AG04449 (cell line): Measurements from ENCODE around the gene NRXN2.

Experiments
- CTCF ChIA-PET: fragments of 350-600 bp; formaldehyde crosslinking; extraction: SDS; loops from one replicate; lab custom pipeline; 2021; ENCODE audit warnings: antibody characterized with exemption; lab: Yijun Ruan, JAX
- POLR2A ChIA-PET: fragments of 400-600, 350-600 bp; formaldehyde crosslinking; extraction: SDS; loops from one replicate; lab custom pipeline; 2020; ENCODE audit warnings: antibody characterized with exemption, inconsistent platforms; lab: Yijun Ruan, JAX
- DNase-seq: peaks from one replicate; pipeline ENCODE4 v3.0.0-alpha.2; 2010; ENCODE audit warnings: low read depth, low spot score
- H3K4me3 ChIP-seq: 2 replicates; pipeline ENCODE4 v1.5.1; 2011; ENCODE audit warnings: low read depth, mild to moderate bottlenecking, control low read depth, low read length
- CTCF ChIP-seq: IDR thresholded peaks from one replicate; pipeline ENCODE4 v1.5.1; 2011; ENCODE audit warnings: mild to moderate bottlenecking, moderate library complexity, low read length, control low read depth, inconsistent platforms; ENCODE audit not compliant: insufficient read depth; ENCODE audit errors: missing control alignments

NRXN2 gene

GRCh38 chr11:64658265-64658664, 64.7 kb downstream of the NRXN2 start:
- no peak for DNase-seq
- POLR2A ChIA-PET = no interaction called here

GRCh38 chr11:64656862-64657261, 66.1 kb downstream of the NRXN2 start:
- no peak for DNase-seq
- POLR2A ChIA-PET = no interaction called here
- CTCF ChIA-PET = interaction anchor here (1.4 kb wide), 1 partner anchor 32 kb away, joined by 6 read pairs; no protein-coding TSS in a partner anchor
- H3K4me3 ChIP-seq = no peak overlapping the region
- no peak for TF ChIP-seq CTCF

More at GRCh38 chr11:64658265-64658664, 64.7 kb downstream of the NRXN2 start:
- TF ChIP-seq CTCF = no peak
- CTCF ChIA-PET = interaction anchor here (1.1 to 5.9 kb wide), 3 partner anchors 8 to 31 kb away, joined by 3 to 93 read pairs (median 32); no protein-coding TSS in a partner anchor
- no peak overlapping the region for H3K4me3 ChIP-seq

GRCh38 chr11:64655941-64656601, 66.9 kb downstream of the NRXN2 start:
- POLR2A ChIA-PET = no interaction called here
- no peak for DNase-seq
- TF ChIP-seq CTCF = no peak
- CTCF ChIA-PET = interaction anchor here (1.4 to 9.1 kb wide), 4 partner anchors 13 to 207 kb away, joined by 3 to 111 read pairs (median 31); no protein-coding TSS in a partner anchor
- H3K4me3 ChIP-seq = no peak overlapping the region

- ChIA-PET CTCF (interaction anchor here (1.5 to 9.1 kb wide), 4 partner anchors 10 to 206 kb away, joined by 3 to 111 read pairs (median 34); no protein-coding TSS in a partner anchor), POLR2A (no interaction called here)
- TF ChIP-seq CTCF = no peak
- no peak overlapping the region for H3K4me3 ChIP-seq
- DNase-seq = no peak
These were observed 67.9 kb downstream of the NRXN2 start for GRCh38 chr11:64654958-64655541.

- TF ChIP-seq CTCF = no peak
- ChIA-PET CTCF (interaction anchor here (1.3 to 9.1 kb wide), 5 partner anchors 9 to 205 kb away, joined by 3 to 111 read pairs (median 12); no protein-coding TSS in a partner anchor), POLR2A (no interaction called here)
- DNase-seq = no peak
- no peak overlapping the region for H3K4me3 ChIP-seq
These were observed 68.6 kb downstream of the NRXN2 start for GRCh38 chr11:64654439-64654838.

- no peak for TF ChIP-seq CTCF
- no peak overlapping the region for H3K4me3 ChIP-seq
These were observed 69.5 kb downstream of the NRXN2 start for GRCh38 chr11:64653388-64653973.

More at GRCh38 chr11:64653388-64653973, 69.5 kb downstream of the NRXN2 start:
- no peak for DNase-seq
- POLR2A ChIA-PET = no interaction called here
- CTCF ChIA-PET = interaction anchor here (0.8 to 9.1 kb wide), 18 partner anchors 7 to 318 kb away, joined by 3 to 111 read pairs (median 7); no protein-coding TSS in a partner anchor
